Esophagus squamous epithelium (tissue), 4 donors: ENCODE measurements around the gene CCDC7.
"Not testable (repeated sequence)": the region's sequence is repeated elsewhere in the genome, so short reads cannot be mapped to it uniquely, and the experiment has no call there.

Experiments
- CTCF ChIP-seq, 6 experiments: fragments of 450-650 bp in 4 of 6; fragments of 200-600 bp in 2 of 6; sonication (generic) in 2 of 6; IDR thresholded peaks; one replicate each; pipeline ENCODE4 v1.5.1; 2016 to 2019; ENCODE audit warnings: antibody characterized with exemption in 6 of 6, mild to moderate bottlenecking in 4 of 6, moderate library complexity in 4 of 6
- POLR2A ChIP-seq, 4 donors: fragments of 450-650 bp; IDR thresholded peaks; one replicate each; pipeline ENCODE4 v1.6.1; 2017; ENCODE audit warnings: antibody characterized with exemption in 4 of 4, mild to moderate bottlenecking in 4 of 4, moderate library complexity in 3 of 4

GRCh38 chr10:32909970-32910369 is 464.0 kb downstream of the CCDC7 start:
- not testable (repeated sequence) for TF ChIP-seq CTCF, POLR2A (IDR thresholded peaks at IDR 0.05)
